Uterus (tissue), 4 donors: ENCODE results near the gene GALNT5. TPM values are rescaled to one million over a fixed set of nuclear protein-coding genes. Genes with fewer than 3 reads are reported as not detected.

Source experiments
- DNase-seq, 2 donors: peaks; one replicate each; pipeline ENCODE4 v3.0.0-alpha.2; 2019 to 2020
- H3K27ac ChIP-seq, 2 donors: fragments of 200-600 bp; sonication (generic); 1 replicate in 1 of 2; 2 replicates in 1 of 2; pipeline ENCODE4 v1.5.1; 2016 to 2018
- H3K27me3 ChIP-seq, 2 donors: fragments of 200-600 bp; sonication (generic); one replicate each; pipeline ENCODE4 v1.5.1; 2018 to 2019; ENCODE audit warnings: control low read depth in 1 of 2
- H3K36me3 ChIP-seq, 2 donors: fragments of 200-600 bp; sonication (generic); one replicate each; pipeline ENCODE4 v1.5.1; 2019; ENCODE audit warnings: control low read depth in 1 of 2
- H3K4me1 ChIP-seq, 2 donors: fragments of 200-600 bp; sonication (generic); one replicate each; pipeline ENCODE4 v1.5.1; 2018 to 2019; ENCODE audit warnings: control low read depth in 1 of 2
- H3K4me3 ChIP-seq, 2 donors: fragments of 200-600 bp; sonication (generic); 1 replicate in 1 of 2; 2 replicates in 1 of 2; pipeline ENCODE4 v1.5.1; 2018 to 2019; ENCODE audit warnings: mild to moderate bottlenecking in 1 of 2
- H3K9me3 ChIP-seq, 2 donors: fragments of 200-600 bp; sonication (generic); one replicate each; pipeline ENCODE4 v1.5.1; 2019; ENCODE audit warnings: control low read depth in 1 of 2
- CTCF ChIP-seq, 4 experiments: fragments of 200-600 bp in 2 of 4; fragments of 450-650 bp in 2 of 4; sonication (generic) in 2 of 4; IDR thresholded peaks; one replicate each; pipeline ENCODE4 v1.5.1; 2016 to 2019; ENCODE audit warnings: antibody characterized with exemption in 4 of 4, mild to moderate bottlenecking in 2 of 4, moderate library complexity in 1 of 4
- POLR2A ChIP-seq, 2 donors: fragments of 450-650 bp; IDR thresholded peaks; one replicate each; pipeline ENCODE4 v1.6.1; 2016; ENCODE audit warnings: antibody characterized with exemption in 2 of 2, mild to moderate bottlenecking in 1 of 2, moderate library complexity in 1 of 2
- intact Hi-C: fragments of 100-400 bp; cut with DNase I; formaldehyde crosslinking; loops from one replicate; pipeline ENCODE4 v1.15.1; 2023; ENCODE audit warnings: low total_unique reads
- total RNA-seq, 4 donors: library from RNA; depleted of rRNA in 3 of 4; stranded (reverse); fragments of >200 nt in 3 of 4; gene quantifications; one replicate each; pipeline versions ENCODE4 v1.1.0 to v1.2.4, GENCODE V29; 2014 to 2023
- donor health status: DM: yes; HTN: yes; CAD: no.

Gene GALNT5
- total RNA-seq, 4 donors from 2014 or later = 0.26 to 8.1 TPM; not detected in 2

DNA sequence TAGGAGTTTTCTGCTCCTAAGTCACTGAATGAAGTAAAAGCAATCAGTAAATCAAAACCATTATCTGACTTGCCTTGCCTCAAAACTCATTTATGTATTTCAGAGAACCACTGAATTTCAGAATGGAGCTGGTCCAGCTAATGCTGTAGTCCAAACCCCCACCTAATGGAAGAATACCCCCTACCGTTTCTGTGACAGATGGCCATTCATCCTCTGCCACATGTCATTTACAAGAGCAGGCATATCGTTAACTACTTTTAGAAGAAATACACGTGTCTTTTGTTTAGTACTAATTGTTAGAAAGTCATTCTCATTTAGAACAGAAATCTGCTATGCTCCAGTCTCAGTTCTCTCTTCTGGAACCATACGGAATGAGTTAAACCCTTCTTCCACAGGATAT is 12.8 kb upstream of the GALNT5 start:
- TF ChIP-seq CTCF (IDR thresholded peaks at IDR 0.05) (no peak), POLR2A (IDR thresholded peaks at IDR 0.05) (no peak)
- H3K27me3 ChIP-seq = no peaks in the 10 kb centered on the region
- H3K4me3 ChIP-seq = no peak overlapping the region
- no peaks in the 10 kb centered on the region for H3K4me1 ChIP-seq
- H3K27ac ChIP-seq = no peak overlapping the region
- DNase-seq = no peak
- intact Hi-C loops = no loop called here
- no peaks in the 10 kb centered on the region for H3K36me3 ChIP-seq
- no peaks in the 10 kb centered on the region for H3K9me3 ChIP-seq

GRCh38 chr2:157245144-157245840 is 12.2 kb upstream of the GALNT5 start:
- no peak for TF ChIP-seq CTCF (IDR thresholded peaks at IDR 0.05)
- no peak for TF ChIP-seq POLR2A (IDR thresholded peaks at IDR 0.05)
- H3K27me3 ChIP-seq = no peaks in the 10 kb centered on the region
- DNase-seq = no peak
- no peaks in the 10 kb centered on the region for H3K4me1 ChIP-seq
- no peak overlapping the region for H3K27ac ChIP-seq
- intact Hi-C loops = no loop called here
- no peak overlapping the region for H3K4me3 ChIP-seq
- H3K9me3 ChIP-seq = no peaks in the 10 kb centered on the region
- H3K36me3 ChIP-seq = no peaks in the 10 kb centered on the region

GRCh38 chr2:157245846-157246764 is 11.4 kb upstream of the GALNT5 start:
- no peak for DNase-seq
- no peak overlapping the region for H3K27ac ChIP-seq

GRCh38 chr2:157246765-157247407 is 10.6 kb upstream of the GALNT5 start:
- intact Hi-C loops = no loop called here
- Histone ChIP-seq H3K4me3 (no peak overlapping the region), H3K9me3 (no peaks in the 10 kb centered on the region), H3K27me3 (no peaks in the 10 kb centered on the region), H3K4me1 (no peaks in the 10 kb centered on the region), H3K36me3 (no peaks in the 10 kb centered on the region), H3K27ac (no peak overlapping the region)
- TF ChIP-seq POLR2A (IDR thresholded peaks at IDR 0.05) = no peak
- no peak for TF ChIP-seq CTCF (IDR thresholded peaks at IDR 0.05)
- DNase-seq = no peak

More at GRCh38 chr2:157245846-157246764, 11.4 kb upstream of the GALNT5 start:
- Histone ChIP-seq H3K4me1 (no peaks in the 10 kb centered on the region), H3K27me3 (no peaks in the 10 kb centered on the region), H3K4me3 (no peak overlapping the region), H3K36me3 (no peaks in the 10 kb centered on the region), H3K9me3 (no peaks in the 10 kb centered on the region)
- TF ChIP-seq POLR2A (IDR thresholded peaks at IDR 0.05) (no peak), CTCF (IDR thresholded peaks at IDR 0.05) (no peak)
- intact Hi-C loops = no loop called here
